CD4-positive, alpha-beta T cell treated with Interleukin-21 for 1 hour (primary cell): ENCODE measurements around the gene TMEM236.

ENCODE experiments used
- DNase-seq: peaks from one replicate; pipeline ENCODE4 v3.0.0-alpha.2; 2020

Gene TMEM236

DNA sequence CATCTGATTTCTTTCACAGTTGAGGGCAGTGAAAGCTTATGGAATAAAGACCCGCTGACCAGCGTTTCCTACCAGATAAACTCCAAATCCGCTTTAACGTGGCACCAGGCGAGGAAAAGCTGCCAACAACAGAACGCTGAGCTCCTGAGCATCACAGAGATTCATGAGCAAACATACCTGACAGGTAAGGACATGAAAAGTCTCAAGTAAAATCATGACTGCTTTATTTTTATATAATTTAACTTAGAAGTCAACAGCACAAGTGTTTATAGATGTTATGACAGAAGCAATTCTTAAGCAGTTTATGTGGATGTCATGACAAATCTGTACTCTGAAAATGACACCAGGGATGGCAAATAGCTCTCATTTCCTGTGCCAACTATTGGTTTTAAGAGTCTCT lies 81.7 kb downstream of the TMEM236 start:
- no peak for DNase-seq

DNA sequence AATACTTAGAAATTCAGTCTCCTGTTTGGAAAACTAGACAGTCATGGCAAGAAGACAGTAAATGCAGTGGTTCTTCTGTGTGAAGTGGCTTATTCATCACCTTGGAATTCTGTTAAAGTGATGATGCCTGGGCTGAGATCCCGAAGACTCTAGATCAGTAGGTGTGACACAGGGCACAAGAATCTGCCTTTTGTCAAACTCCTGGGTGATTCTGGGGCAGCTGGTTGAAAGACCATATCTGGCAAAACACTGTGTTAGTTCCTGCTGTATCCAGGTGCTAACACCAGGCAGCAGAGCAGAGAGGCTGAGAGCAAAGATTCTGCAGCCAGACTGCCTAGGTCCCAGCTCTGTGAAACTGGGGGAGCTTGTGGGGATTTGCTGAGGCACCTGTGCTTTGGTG lies 83.7 kb downstream of the TMEM236 start:
- DNase-seq, result no peak

DNA sequence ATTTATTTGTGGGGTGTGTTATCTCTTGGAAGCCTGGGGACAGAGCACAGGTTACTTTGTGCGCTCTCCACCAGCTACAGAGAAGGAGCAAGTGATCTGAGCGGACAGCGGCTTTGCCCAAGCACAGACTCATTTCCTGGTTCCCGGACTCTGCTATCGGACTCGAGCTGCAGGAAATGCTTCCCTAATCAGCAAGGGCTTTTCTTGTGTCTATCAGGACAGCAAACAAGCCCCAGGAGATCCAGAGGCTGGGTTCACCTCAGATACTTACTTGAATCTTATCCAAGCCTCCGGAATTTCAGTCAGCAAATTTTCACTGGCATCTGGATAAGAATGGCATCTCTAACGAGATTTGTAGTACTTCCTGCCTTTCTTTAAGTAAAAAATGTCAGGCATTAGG lies 84.9 kb downstream of the TMEM236 start:
- DNase-seq, result no peak

DNA sequence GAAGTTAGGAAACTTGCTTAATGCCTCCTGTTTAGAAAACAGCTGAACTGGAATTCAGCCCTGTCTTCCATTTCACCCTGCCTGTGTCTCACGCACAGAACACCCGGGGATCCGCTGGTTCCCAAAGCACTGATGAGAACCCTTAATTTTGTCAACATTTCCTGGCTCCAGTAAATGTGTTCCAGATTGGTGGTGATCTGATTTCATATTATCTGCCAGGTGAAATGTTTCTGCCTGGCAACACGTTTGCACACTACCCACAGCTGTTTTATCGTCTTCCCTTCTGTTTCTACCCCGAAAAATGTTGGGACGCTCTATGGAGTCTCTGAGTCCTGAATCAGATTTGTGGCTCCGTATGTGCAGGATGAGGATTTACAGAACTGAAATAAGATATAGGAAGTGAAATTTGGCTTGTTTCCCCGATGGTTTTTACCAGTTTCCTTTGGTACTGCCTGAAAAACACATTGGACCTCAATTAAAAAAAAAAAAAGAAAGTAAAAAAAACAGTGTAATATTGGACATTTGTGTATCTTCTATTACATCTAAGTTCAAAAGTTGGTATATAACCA lies 86.2 kb downstream of the TMEM236 start:
- DNase-seq, result no peak

DNA sequence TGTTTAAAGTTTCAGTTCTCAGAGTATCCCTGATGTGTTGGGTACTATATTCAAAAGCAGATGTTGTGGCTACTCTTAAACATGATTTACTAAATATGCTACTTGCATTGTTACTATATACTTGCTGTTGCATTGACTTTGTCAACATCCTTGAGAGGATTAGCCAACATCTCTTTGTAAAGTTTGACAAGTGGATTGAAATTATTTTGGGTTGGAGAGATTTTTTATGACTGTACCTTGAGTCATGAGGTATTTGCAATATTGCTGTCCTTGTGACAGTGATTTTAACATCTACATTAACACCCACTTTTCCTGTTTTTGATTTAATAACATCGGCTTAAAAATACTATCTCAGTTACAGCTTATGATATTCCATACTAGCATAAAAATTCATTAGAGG lies 89.0 kb downstream of the TMEM236 start:
- DNase-seq, result no peak

DNA sequence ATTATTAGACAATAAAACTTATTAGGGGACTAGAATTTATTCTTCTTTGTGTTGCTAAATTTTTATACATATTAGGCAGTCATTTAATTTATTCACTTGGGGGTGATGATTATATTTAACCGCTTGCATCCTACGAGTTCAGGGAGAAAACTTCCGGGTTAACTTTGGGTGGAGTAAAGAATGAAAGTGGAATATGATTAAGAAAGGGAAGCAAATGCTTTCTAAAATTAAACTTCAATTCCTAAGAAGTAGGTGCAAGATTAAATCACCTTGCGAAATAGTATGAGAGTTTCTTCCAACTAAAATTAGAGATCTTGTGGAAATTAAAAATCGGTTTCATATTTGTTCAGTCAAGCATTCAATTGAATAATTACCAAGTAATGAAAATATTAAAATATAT lies 90.6 kb downstream of the TMEM236 start:
- no peak for DNase-seq

DNA sequence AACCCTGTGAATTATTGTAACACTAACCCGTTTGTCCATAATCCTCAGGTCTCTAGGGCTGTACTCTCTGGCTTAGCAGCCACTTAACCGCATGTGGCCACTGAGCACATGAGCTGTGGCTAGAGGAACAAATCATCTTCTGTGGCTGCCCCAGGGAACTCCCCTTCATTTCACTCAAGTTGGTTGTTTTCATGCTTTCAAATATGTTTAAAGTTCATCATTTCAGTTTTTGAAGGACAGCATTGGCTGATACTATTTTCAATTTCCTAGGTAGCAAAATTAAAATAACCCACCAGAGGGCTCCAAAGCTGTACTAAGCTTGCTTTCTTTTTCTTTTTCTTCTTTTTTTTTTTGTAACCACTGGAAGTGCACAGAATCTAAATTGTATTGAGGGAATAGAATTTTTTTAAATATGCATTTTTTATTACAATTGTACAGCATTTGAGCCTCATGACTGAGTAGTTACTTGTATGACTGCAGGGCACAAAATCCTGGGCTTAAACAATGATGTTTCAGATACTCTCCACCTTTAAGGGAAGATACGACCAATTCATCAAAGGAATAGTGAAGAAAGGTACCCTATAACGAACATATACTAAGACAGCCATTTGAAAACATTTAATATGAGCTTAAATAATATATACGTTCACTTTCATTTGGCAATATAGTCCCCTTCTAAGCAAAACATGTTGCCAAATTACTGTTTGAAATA lies 95.7 kb downstream of the TMEM236 start:
- DNase-seq, result peak; percentile 22

DNA sequence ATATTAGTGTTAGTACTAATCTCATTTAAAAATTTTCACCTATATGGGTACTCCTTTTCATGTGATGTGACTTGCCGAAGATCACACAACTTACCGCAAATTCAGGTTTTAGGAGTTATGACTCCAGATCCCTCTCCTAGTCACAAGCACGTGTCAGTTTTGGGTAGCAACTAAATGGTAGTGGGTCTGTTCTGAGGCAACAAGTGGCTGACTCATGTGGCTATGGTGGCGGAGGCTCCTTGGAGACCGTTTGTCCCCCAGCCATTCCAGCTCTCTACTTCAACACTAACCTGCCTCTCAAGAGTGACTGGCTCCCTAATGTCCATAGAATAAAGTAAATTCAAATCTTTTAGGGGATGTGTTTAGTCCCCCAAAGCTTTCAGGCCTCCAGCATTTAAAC lies 96.6 kb downstream of the TMEM236 start:
- no peak for DNase-seq
